ENCODE data around the gene CCDC141. TPM values are rescaled to one million over a fixed set of nuclear protein-coding genes. Genes with fewer than 3 reads are reported as not detected.

The CCDC141 gene
- total RNA-seq, 2 donors from 2014 or later = 1.2 to 3.9 TPM

DNA sequence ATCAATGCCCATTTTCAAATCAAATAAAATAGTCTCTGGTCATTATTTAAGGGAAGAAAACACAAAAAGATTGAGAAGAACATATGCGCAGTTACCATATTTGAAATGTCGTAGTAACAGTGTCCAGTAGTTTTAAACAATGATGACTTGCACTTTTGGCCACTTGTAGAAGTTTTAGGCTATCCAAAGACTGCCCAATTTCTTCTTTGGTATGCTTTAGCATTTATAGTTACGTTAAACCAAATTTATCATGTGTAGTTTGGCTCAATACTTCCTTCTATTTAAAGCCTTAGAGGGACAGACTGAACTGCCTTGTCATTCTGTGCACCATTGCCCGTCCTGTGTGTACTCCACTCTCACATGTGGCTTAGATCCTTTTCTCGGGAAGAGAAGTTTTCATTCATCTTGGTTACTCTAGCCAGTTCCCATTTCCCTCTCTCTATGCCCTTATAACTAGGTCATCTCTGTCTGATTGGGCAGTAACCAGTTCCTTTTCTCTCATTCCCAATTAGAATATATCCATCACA is 157.9 kb downstream of the CCDC141 start:
- intact Hi-C loops (cut with DNase I, micrococcal nuclease) = no loop called here
- ATAC-seq = no peak
- no peak for DNase-seq

GRCh38 chr2:178891265-178891958 is 158.5 kb downstream of the CCDC141 start:
- peak in 1 of 2 donors; percentile 51 for DNase-seq
- ATAC-seq = peak; percentile 39
- intact Hi-C loops (cut with DNase I, micrococcal nuclease) = no loop called here

DNA sequence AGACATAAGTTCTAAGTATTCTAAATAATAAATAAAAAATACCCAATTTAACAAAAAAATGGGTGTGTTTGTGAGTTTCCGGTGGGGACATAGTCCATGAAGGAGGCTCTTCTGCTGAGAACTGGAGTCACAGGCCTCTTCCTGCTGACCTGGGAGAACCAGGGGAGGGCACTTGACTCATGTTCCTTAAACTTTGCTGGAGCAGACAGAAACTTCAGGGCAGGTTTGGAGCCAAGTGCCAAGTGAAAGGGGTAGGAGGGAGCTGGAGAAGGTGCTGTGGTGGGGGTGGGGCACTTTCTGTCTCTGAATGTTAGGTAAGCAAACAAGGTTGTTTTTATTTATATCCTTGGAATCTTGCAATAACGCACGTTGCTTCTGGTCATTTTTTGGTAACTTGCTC is 163.9 kb downstream of the CCDC141 start:
- ATAC-seq (no peak), DNase-seq (no peak)
- intact Hi-C loops (cut with DNase I, micrococcal nuclease) = no loop called here

- intact Hi-C loops (cut with DNase I, micrococcal nuclease) = no loop called here
- no peak for ATAC-seq
- DNase-seq = no peak
Observed at GRCh38 chr2:178884440-178884839, 165.5 kb downstream of the CCDC141 start.

DNA sequence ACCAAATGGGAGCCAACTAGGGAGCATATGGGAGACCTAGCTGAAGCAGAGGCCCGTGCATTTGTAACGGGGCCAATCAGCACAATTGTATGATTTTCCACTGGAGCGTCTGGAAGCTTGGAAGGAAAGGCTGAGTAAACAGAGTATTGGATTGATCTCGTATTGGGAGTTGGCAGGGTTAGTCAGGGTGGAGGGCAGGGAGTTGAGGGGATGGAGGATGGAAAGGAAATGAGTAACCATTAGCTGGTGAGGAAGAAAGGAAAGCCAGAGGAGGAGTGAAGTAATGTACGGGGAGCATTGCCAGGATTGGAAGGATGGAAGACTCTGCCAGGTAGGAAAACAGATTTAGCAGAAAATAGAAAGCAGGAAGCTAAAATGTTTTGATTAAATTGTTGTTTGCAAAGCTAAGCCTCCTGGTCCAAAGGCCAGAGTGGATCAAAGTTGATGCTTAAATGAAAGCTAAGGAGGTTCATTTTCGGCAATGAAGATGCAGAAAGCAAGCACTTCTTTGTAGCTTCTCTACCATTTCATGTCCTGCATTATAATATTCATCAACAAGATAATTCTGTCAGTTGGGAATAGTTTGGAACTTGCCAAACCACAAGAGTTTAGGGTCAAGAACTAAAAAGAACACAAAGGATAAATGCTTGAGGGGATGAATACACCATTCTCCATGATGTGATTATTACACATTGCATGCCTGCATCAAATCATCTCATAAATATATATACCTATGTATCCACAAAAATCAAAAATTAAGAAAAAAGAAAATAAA is 167.1 kb downstream of the CCDC141 start:
- DNase-seq (no peak), ATAC-seq (no peak)
- intact Hi-C loops (cut with DNase I, micrococcal nuclease) = no loop called here

DNA sequence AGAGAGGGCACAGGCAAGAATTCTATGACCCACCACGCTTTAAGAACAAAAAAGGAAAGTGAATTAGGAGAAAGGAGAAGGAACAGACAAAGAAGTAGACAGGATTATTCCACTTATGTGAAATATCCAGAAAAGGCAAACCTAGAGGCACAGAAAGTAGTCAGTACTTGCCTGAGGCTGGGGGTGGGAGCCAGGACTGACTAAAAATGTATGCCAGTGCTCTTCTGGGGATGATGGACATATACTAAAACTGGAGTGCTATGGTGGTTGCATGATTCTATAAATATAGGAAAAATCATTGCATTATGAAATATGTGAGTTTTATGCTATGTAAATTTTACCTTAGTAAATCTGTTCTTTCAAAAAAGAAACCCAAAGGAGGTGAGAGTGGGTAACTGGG is 168.9 kb downstream of the CCDC141 start:
- no peak for ATAC-seq
- intact Hi-C loops (cut with DNase I, micrococcal nuclease) = no loop called here

DNA sequence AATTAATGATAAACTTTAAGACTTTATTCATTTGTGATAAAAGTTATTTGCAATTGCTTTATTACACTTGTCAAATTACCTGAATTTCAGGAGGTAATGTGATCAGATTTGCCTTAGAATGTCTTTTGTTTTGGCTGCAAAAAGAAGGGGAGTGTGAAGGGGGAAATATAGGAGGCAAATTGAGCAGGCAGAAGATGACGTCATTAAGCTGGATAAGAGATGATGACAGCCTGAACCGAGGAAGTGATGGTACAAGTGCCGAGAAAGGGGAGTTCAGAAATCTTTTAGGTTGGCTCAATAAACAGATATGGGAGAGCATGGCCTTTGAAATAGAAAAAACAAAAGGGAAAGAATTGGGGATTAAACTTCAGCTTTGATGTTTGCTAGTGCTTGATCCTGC is 169.7 kb downstream of the CCDC141 start:
- intact Hi-C loops (cut with DNase I, micrococcal nuclease) = no loop called here
- DNase-seq (no peak), ATAC-seq (no peak)

More for the DNA sequence above, 168.9 kb downstream of the CCDC141 start:
- DNase-seq = no peak

DNA sequence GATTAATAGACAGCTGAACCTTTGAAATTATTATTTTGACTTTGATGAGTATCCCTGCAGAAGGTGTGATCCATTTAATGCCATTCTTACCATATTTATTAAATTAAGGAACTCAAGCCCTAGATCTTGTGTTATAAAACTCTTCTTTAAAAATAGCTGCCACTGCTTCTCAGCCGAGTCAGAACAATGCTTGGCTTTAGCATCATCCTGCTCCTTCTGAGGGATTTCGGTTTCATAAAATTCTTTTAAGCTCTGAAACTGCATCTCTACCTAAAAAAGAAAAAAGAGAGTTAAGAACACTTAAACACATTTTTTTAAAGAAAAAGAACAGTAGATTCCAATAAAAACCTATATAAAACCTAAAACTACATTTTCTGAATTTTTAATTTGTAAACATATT is 172.1 kb downstream of the CCDC141 start:
- intact Hi-C loops (cut with DNase I, micrococcal nuclease) = no loop called here

DNA sequence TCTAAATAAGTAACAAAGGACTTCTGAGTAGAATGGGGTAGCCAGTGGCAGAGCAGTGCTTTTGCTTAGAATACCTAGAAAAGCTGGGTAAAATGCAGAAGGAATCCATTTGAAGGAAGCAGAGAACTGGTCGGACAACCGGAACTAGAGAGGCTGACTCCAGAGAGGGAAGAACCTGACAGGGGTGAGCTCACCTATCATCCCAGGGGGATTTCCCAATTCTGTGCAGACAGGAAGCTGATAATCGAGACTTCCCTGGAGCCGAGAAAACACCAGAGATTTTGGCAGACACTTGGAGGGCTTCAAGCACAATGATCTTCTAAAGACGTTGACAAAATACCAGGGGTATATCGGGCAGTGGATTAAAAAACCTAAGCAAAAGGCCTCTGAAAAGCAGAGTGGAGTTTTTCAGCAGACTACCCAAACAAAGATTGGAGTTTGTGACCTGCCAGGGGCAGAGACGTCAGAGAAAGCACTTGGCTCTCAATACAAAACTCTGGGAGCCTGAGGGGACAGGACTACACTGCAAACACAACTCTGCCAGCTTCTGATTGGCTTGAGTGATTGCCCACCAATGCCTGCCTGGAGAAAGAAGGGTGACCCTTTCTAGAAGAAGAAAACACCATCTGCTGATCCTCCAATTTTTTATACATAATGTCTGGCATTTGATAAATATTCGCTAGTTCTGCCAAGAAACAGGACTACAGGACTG is 175.3 kb downstream of the CCDC141 start:
- intact Hi-C loops (cut with DNase I, micrococcal nuclease) = no loop called here
- DNase-seq = no peak
- no peak for ATAC-seq

More for the DNA sequence above, 172.1 kb downstream of the CCDC141 start:
- DNase-seq = no peak
- no peak for ATAC-seq

DNA sequence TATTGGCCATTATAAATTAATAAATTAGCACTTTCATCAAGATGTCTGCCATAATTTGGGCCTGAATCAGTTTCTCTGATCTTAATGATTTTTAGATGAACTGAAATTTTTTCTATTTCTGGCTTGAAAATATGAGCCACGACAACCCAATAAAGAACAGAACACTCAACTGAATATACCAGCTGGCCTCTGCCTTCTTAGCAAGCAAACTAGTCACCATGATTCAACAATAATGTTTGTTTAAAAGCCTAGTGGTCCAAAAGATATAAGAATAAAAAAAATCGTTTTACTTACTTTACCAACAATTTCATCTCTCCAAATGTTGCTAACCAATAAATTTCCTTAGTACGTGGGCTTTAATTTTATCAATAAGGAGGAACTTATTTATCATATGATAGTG is 176.0 kb downstream of the CCDC141 start:
- intact Hi-C loops (cut with DNase I, micrococcal nuclease) = no loop called here
- no peak for ATAC-seq
- no peak for DNase-seq

- intact Hi-C loops (cut with DNase I, micrococcal nuclease) = no loop called here
Observed at GRCh38 chr2:178871536-178871935, 178.4 kb downstream of the CCDC141 start.

DNA sequence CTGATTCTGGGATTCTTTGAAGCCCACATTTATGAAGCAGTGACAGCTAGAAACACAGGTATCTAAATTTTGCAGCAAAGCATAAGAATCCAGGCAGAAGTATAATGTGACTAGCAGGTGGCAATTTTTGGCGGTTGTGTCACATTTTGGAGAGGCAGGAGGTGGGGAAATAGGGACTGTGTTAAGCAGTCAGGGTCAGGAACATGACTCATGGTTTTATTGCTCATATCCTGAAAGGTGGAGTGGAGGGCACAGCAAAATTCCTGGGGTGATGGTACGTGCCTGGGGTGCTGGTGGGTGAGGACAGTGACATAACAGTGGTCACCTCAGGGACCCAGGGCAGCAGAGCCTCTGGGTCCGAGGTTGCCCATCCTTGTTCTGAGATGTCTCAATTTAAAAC is 179.2 kb downstream of the CCDC141 start:
- intact Hi-C loops (cut with DNase I, micrococcal nuclease) = no loop called here
- no peak for ATAC-seq

More at GRCh38 chr2:178871536-178871935, 178.4 kb downstream of the CCDC141 start:
- no peak for ATAC-seq
- no peak for DNase-seq

DNA sequence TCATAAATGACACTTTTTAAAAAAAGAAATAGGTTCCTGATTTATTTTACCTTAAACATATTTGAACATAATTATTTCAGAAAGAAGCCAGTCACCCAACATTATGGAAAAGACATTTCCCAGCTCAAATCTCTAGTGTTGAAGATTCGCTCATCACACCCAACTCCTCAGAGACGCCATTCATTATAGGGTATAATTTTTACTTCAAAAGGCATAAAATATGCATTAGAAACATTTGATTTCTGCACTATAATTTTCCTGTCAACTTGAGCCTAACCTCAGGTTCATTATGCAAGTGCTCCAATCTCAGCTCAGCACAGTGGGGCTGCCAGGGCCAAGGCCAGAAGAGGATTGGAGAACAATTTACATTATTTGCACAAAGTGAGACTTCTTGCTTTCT is 183.9 kb downstream of the CCDC141 start:
- DNase-seq = no peak
- no peak for ATAC-seq
- intact Hi-C loops (cut with DNase I, micrococcal nuclease) = no loop called here

More for the DNA sequence above, 179.2 kb downstream of the CCDC141 start:
- DNase-seq = no peak

GRCh38 chr2:178865146-178865936 is 184.6 kb downstream of the CCDC141 start:
- intact Hi-C loops (cut with DNase I, micrococcal nuclease) = no loop called here
- ATAC-seq = no peak
- DNase-seq = no peak

DNA sequence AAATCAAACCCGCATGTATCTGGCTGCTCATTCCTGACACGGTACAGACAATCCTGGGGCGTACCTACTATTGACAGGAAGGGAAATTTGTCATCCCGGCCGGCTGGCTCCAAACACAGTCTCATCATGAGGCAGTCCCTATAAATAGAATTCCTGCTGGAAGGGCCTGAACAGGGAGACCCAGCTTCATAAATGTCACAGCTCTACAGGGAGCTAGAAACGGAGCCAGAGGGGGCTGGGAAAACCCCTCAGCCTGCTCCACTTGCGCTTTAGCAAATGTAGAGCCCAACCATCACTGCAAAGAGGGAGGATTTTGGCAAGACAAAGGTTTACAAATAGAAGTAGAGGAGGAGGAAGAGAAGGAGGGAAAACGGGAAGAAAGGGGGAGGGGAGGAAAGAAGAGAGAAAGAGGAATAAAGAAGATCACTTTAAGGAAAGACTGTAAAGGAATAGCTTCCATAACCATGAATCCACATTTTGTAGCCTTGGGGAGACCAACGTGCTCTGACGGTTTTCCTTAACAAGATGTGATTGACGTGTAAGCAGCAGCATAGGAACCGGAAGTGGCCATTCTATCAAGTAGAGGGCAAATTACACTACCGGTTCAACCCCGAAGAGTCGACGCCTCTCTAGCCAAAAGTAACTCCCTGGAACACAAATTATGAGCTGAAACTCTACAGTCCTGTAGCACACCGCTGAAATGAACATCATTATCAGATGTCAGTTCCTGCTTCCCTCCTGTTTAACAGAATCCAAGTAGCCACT is 185.9 kb downstream of the CCDC141 start:
- intact Hi-C loops (cut with DNase I, micrococcal nuclease) = no loop called here
- DNase-seq = peak in 1 of 2 donors; percentile 9
- ATAC-seq = no peak

GRCh38 chr2:178863130-178863855 is 186.6 kb downstream of the CCDC141 start:
- ATAC-seq (no peak), DNase-seq (no peak)
- intact Hi-C loops (cut with DNase I, micrococcal nuclease) = no loop called here

DNA sequence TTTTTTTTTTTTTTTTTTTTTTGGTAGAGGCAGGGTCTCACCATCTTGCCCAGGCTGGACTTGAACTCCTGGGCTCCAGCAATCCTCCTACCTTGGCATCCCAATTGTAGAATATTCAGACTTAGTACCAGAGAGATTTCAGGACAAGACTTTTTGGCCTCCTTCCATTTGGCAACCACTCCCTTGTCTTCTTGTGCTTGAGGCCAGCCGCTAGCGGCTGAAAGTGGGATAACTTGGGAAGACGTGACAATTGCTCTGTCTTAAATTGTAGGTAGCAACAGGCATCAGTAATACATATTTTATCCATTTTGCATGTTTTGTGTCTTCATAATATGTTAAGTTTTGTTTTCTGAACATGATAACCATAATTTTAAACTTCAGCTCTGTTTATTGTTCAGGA is 189.4 kb downstream of the CCDC141 start:
- DNase-seq (no peak), ATAC-seq (no peak)
- intact Hi-C loops (cut with DNase I, micrococcal nuclease) = no loop called here
